Fibroblast of skin of left biceps (primary cell): ENCODE measurements around the gene ARHGAP4.

Experiments used
- DNase-seq, 2 experiments: peaks; one replicate each; pipeline ENCODE4 v3.0.0-alpha.2; 2013; ENCODE audit warnings: low read depth in 2 of 2

Gene ARHGAP4

GRCh38 chrX:153963546-153963945, 37.5 kb upstream of the ARHGAP4 start:
- DNase-seq, result no peak

GRCh38 chrX:153961292-153961691, 35.2 kb upstream of the ARHGAP4 start:
- no peak for DNase-seq

DNA sequence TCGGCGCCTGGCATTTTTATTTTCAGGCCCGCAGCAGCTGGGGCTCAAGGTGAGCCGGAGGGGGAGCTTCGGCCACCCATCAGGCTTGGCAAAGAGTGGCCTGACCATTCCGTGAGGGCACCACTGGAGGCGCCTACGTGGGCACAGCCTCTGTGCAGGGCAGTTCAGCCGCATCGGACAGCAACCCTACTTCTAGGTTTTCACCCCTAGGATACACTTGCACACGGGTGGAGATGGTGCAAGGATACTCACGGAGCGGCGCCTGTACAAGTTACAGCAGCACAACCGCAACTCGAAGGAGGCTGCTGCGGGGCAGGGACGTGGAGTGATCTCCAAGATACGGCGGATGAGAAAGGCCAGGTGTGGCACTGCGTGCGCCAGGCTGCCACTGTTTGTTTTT, 34.7 kb upstream of the ARHGAP4 start:
- no peak for DNase-seq

DNA sequence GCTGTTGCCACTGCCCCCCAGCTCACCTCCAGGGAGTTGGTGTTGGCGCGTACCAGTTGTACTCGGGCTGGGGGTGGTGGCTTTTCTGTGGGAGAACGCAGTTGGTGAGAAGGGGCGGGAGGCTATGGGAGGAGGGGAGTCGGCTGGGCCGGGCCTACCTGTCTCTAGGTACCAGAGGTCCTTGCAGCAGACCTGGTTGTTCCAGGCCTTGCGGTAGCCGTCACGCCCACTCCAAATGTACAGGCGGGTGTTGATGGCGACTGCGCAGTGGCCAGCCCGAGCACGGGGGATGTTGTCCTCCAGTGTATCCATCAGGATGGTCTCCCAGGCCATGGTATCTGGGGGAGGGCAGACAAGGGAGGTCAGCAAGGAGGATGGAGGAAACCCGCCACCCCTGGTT, 34.0 kb upstream of the ARHGAP4 start:
- no peak for DNase-seq

- no peak for DNase-seq
These were observed 33.6 kb upstream of the ARHGAP4 start for GRCh38 chrX:153959649-153960048.

GRCh38 chrX:153958605-153959004, 32.5 kb upstream of the ARHGAP4 start:
- DNase-seq, result no peak

GRCh38 chrX:153957224-153957623, 31.2 kb upstream of the ARHGAP4 start:
- no peak for DNase-seq

GRCh38 chrX:153956044-153956907, 30.2 kb upstream of the ARHGAP4 start:
- no peak for DNase-seq

- DNase-seq, result no peak
These were observed 29.2 kb upstream of the ARHGAP4 start for GRCh38 chrX:153955228-153955732.

GRCh38 chrX:153954558-153955227, 28.6 kb upstream of the ARHGAP4 start:
- DNase-seq, result no peak

- DNase-seq, result no peak
These were observed 28.0 kb upstream of the ARHGAP4 start for GRCh38 chrX:153953892-153954557.

- no peak for DNase-seq
These were observed 27.3 kb upstream of the ARHGAP4 start for GRCh38 chrX:153953342-153953830.

- no peak for DNase-seq
These were observed 26.4 kb upstream of the ARHGAP4 start for GRCh38 chrX:153952373-153953026.

- no peak for DNase-seq
These were observed 25.8 kb upstream of the ARHGAP4 start for GRCh38 chrX:153951683-153952372.

DNA sequence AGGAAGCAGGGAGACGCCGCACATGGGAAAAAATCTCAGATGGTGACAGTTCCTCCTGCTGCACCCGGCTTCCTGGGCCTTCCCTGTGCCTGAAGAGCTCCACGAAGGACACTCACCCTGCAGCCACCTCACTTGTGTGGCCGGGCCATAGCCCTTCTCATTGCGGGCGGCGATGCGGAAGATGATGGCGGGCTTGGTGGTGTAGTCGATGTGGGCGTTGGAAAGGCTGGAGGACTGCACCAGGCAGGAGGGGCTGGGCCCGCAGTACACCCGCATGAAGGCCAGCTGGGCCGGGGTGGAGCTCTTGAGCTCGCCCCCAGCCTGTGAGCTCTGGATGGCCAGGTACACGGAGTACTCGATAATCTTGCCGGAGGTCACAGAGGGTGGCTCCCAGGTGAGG, 24.1 kb upstream of the ARHGAP4 start:
- DNase-seq, result no peak

- DNase-seq, result no peak
These were observed 23.1 kb upstream of the ARHGAP4 start for GRCh38 chrX:153948847-153949805.

GRCh38 chrX:153948002-153948466, 22.0 kb upstream of the ARHGAP4 start:
- no peak for DNase-seq

GRCh38 chrX:153947009-153947769, 21.1 kb upstream of the ARHGAP4 start:
- DNase-seq, result peak in 1 of 2 experiments; percentile 33
